T-helper 17 cell (primary cell): ENCODE results near the gene HCAR1. TPM values are rescaled to one million over a fixed set of nuclear protein-coding genes. Genes with fewer than 3 reads are reported as not detected.
"Not testable (repeated sequence)": the region's sequence is repeated elsewhere in the genome, so short reads cannot be mapped to it uniquely, and the experiment has no call there.

ENCODE experiments used
- ATAC-seq: fragments of 150-1000 bp; cut with Tn5 transposase; 2 replicates; pipeline ENCODE4 v1.10.0; 2021; ENCODE audit warnings: mild to moderate bottlenecking, moderate library complexity
- DNase-seq, 3 donors: peaks; one replicate each; pipeline versions ENCODE4 v3.0.0 to v3.0.0-alpha.2; 2020 to 2021
- H3K9me3 ChIP-seq: one replicate; pipeline ENCODE4 v1.7.0; 2013; ENCODE audit warnings: low read length, mild to moderate bottlenecking; ENCODE audit not compliant: control insufficient read depth, poor library complexity, severe bottlenecking
- H3K27ac Mint-ChIP-seq: one replicate; pipeline ENCODE4 v1.8.0; 2022; ENCODE audit warnings: mild to moderate bottlenecking, moderate library complexity, mixed read lengths
- H3K27me3 Mint-ChIP-seq: one replicate; pipeline ENCODE4 v1.8.0; 2022; ENCODE audit warnings: mixed read lengths
- H3K36me3 Mint-ChIP-seq: one replicate; pipeline ENCODE4 v1.8.0; 2022; ENCODE audit warnings: low read depth, mixed read lengths
- H3K4me1 Mint-ChIP-seq: one replicate; pipeline ENCODE4 v1.8.0; 2022; ENCODE audit warnings: mild to moderate bottlenecking, mixed read lengths
- H3K4me3 Mint-ChIP-seq: one replicate; pipeline ENCODE4 v1.8.0; 2022; ENCODE audit warnings: mild to moderate bottlenecking, moderate library complexity, mixed read lengths
- total RNA-seq, 4 donors: library from RNA in 2 of 4; stranded (reverse) in 2 of 4; gene quantifications; one replicate each; pipeline ENCODE4 v1.2.3 and lab custom pipeline; 2022 to 2026

The HCAR1 gene
- total RNA-seq, 2 donors from 2014 or later: not detected

DNA sequence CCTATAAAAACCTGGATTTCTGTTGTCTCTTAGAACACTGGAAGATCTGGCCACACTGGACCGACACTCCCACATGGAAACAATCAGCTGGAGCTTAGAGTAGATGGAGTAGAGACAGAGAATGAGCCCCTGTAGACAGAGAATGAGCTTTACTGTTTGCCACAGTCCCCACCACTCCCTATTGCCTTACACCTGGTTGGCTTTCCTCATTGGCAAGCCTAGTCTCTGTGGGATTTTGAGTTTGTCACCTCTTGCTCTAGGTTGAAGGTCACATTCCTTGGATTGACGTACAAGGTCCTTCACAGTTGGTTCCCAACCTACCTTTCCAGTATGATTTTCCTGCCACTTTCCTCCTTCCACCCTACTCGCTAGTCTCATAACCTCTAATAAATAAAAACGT lies 2.0 kb upstream of the HCAR1 start:
- Mint-ChIP-seq H3K27me3 (peaks cover 23% of the 10 kb centered on the region), H3K4me3 (no peak overlapping the region), H3K4me1 (peaks cover 11% of the 10 kb centered on the region)

GRCh38 chr12:122732170-122732569 lies 1.5 kb upstream of the HCAR1 start:
- H3K9me3 ChIP-seq: no peaks in the 10 kb centered on the region
- ATAC-seq (no peak), DNase-seq (no peak)
- peaks cover 23% of the 10 kb centered on the region for H3K27me3 Mint-ChIP-seq
- H3K27ac Mint-ChIP-seq: no peak overlapping the region
- H3K4me1 Mint-ChIP-seq: peaks cover 11% of the 10 kb centered on the region
- H3K36me3 Mint-ChIP-seq: no peaks in the 10 kb centered on the region
- no peak overlapping the region for H3K4me3 Mint-ChIP-seq

More for the DNA sequence above, 2.0 kb upstream of the HCAR1 start:
- Mint-ChIP-seq H3K27ac (no peak overlapping the region), H3K36me3 (no peaks in the 10 kb centered on the region)
- DNase-seq (no peak), ATAC-seq (no peak)
- no peaks in the 10 kb centered on the region for H3K9me3 ChIP-seq

- H3K9me3 ChIP-seq: no peaks in the 10 kb centered on the region
- Mint-ChIP-seq H3K27ac (no peak overlapping the region), H3K27me3 (peaks cover 23% of the 10 kb centered on the region), H3K4me3 (peak overlapping the region; percentile 70), H3K4me1 (peaks cover 18% of the 10 kb centered on the region), H3K36me3 (no peaks in the 10 kb centered on the region)
- DNase-seq: no peak
- ATAC-seq: no peak
These were observed 945 bp downstream of the HCAR1 start for GRCh38 chr12:122729583-122730214.

- Mint-ChIP-seq H3K4me1 (peaks cover 11% of the 10 kb centered on the region), H3K27me3 (peaks cover 34% of the 10 kb centered on the region), H3K27ac (peak overlapping the region; percentile 72), H3K36me3 (no peaks in the 10 kb centered on the region), H3K4me3 (peak overlapping the region; percentile 36)
- DNase-seq: no peak
- H3K9me3 ChIP-seq: no peaks in the 10 kb centered on the region
- ATAC-seq: peak; percentile 57
These were observed 4.5 kb downstream of the HCAR1 start for GRCh38 chr12:122726080-122726558.

- peaks cover 11% of the 10 kb centered on the region for H3K4me1 Mint-ChIP-seq
- peak overlapping the region; percentile 36 for H3K4me3 Mint-ChIP-seq
- H3K27me3 Mint-ChIP-seq: peaks cover 37% of the 10 kb centered on the region
- H3K36me3 Mint-ChIP-seq: no peaks in the 10 kb centered on the region
- H3K27ac Mint-ChIP-seq: peak overlapping the region; percentile 72
- DNase-seq (no peak), ATAC-seq (no peak)
- H3K9me3 ChIP-seq: no peaks in the 10 kb centered on the region
These were observed 5.1 kb downstream of the HCAR1 start for GRCh38 chr12:122725452-122726079.

- no peaks in the 10 kb centered on the region for H3K9me3 ChIP-seq
- peaks cover 8% of the 10 kb centered on the region for H3K4me1 Mint-ChIP-seq
- no peak overlapping the region for H3K27ac Mint-ChIP-seq
- H3K4me3 Mint-ChIP-seq: no peak overlapping the region
- H3K27me3 Mint-ChIP-seq: peaks cover 32% of the 10 kb centered on the region
- DNase-seq (no peak), ATAC-seq (no peak)
- H3K36me3 Mint-ChIP-seq: no peaks in the 10 kb centered on the region
These were observed 5.9 kb downstream of the HCAR1 start for GRCh38 chr12:122724641-122725243.

DNA sequence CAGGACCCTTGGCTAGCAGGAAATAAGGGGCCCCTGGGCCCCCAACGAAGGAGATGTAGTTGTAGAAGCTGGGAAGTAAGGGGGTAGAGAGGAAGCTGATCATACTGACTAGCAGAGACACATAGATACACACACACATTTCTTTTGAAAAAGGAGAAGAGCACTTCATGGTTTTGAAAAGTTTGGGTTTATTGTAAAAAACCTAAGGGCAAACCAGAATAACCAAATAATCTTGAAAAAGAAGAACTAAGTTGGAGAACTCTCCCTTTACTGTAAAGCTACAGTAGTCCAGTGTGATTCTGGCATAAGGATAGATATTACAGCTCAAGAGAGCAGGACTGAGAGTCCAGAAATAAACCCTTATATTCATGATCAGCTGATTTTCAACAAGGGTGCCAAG lies 8.3 kb downstream of the HCAR1 start:
- Mint-ChIP-seq H3K4me3 (no peak overlapping the region), H3K4me1 (peaks cover 8% of the 10 kb centered on the region), H3K36me3 (no peaks in the 10 kb centered on the region), H3K27me3 (peaks cover 24% of the 10 kb centered on the region), H3K27ac (no peak overlapping the region)
- DNase-seq: no peak
- no peaks in the 10 kb centered on the region for H3K9me3 ChIP-seq
- no peak for ATAC-seq

- peaks cover 25% of the 10 kb centered on the region for H3K27me3 Mint-ChIP-seq
- H3K27ac Mint-ChIP-seq: no peak overlapping the region
These were observed 9.5 kb downstream of the HCAR1 start for GRCh38 chr12:122721057-122721545.

DNA sequence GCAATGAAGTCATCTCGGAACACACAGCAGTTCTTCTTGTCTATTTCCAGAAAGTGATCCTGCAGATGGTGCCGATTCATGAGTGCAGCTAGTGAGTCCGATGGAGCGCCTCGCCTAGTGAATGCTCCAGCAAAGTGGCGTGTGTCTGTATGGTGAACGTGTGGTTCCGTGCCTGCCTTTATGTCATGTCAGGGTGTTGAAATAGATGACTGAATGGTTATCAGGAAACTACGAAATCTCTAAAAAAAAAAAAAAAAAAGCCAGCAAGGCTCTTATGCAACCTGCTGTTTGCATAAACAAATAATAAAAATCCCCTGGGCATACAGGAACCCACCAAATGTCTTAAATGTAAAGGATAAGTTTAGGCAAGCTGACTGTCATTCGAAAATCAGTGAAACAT lies 14.0 kb downstream of the HCAR1 start, which contains the start of gene HCAR3:
HCAR3 (minus strand) TSS at position 154 of the 400 bp plus-strand sequence; CDS start at position 80, 74 bp downstream.
- not testable (repeated sequence) for ATAC-seq, DNase-seq, H3K27ac Mint-ChIP-seq, H3K4me1 Mint-ChIP-seq, H3K36me3 Mint-ChIP-seq, H3K4me3 Mint-ChIP-seq, H3K9me3 ChIP-seq
- peaks cover 29% of the 10 kb centered on the region for H3K27me3 Mint-ChIP-seq

More at GRCh38 chr12:122721057-122721545, 9.5 kb downstream of the HCAR1 start:
- Mint-ChIP-seq H3K36me3 (no peaks in the 10 kb centered on the region), H3K4me3 (no peak overlapping the region), H3K4me1 (peaks cover 4% of the 10 kb centered on the region)
- no peaks in the 10 kb centered on the region for H3K9me3 ChIP-seq
- DNase-seq (no peak), ATAC-seq (no peak)

- not testable (repeated sequence) for H3K36me3 Mint-ChIP-seq, H3K4me1 Mint-ChIP-seq, H3K27ac Mint-ChIP-seq, H3K9me3 ChIP-seq, DNase-seq, ATAC-seq, H3K4me3 Mint-ChIP-seq
- peaks cover 26% of the 10 kb centered on the region for H3K27me3 Mint-ChIP-seq
These were observed 15.4 kb downstream of the HCAR1 start for GRCh38 chr12:122715211-122715610.

GRCh38 chr12:122713491-122714188 lies 17.0 kb downstream of the HCAR1 start:
- H3K27ac Mint-ChIP-seq, H3K9me3 ChIP-seq, H3K36me3 Mint-ChIP-seq, DNase-seq, H3K4me3 Mint-ChIP-seq, H3K4me1 Mint-ChIP-seq, ATAC-seq: not testable (repeated sequence)
- peaks cover 26% of the 10 kb centered on the region for H3K27me3 Mint-ChIP-seq

- H3K4me1 Mint-ChIP-seq, ATAC-seq, H3K4me3 Mint-ChIP-seq, H3K36me3 Mint-ChIP-seq, H3K9me3 ChIP-seq, H3K27ac Mint-ChIP-seq, DNase-seq: not testable (repeated sequence)
- peaks cover 20% of the 10 kb centered on the region for H3K27me3 Mint-ChIP-seq
These were observed 19.4 kb downstream of the HCAR1 start for GRCh38 chr12:122711266-122711665.

GRCh38 chr12:122710341-122710740 lies 20.3 kb downstream of the HCAR1 start:
- not testable (repeated sequence) for H3K27ac Mint-ChIP-seq, H3K4me1 Mint-ChIP-seq, DNase-seq, H3K36me3 Mint-ChIP-seq, H3K9me3 ChIP-seq, ATAC-seq, H3K4me3 Mint-ChIP-seq
- peaks cover 12% of the 10 kb centered on the region for H3K27me3 Mint-ChIP-seq
